Fibroblast of lung (primary cell): ENCODE measurements around the gene CCDC93.

Experiments
- CTCF ChIP-seq, 2 donors: IDR thresholded peaks in 1 of 2; conservative IDR thresholded peaks in 1 of 2; 1 replicate in 1 of 2; 2 replicates in 1 of 2; pipeline ENCODE4 v1.5.1; 2011 to 2012; ENCODE audit warnings: low read length in 2 of 2, control low read depth in 1 of 2, inconsistent platforms in 1 of 2, low read depth in 1 of 2, mild to moderate bottlenecking in 1 of 2
- EZH2 ChIP-seq: IDR thresholded peaks from 2 replicates; pipeline ENCODE4 v1.5.1; 2012; ENCODE audit warnings: low read length, control low read depth, mild to moderate bottlenecking; ENCODE audit errors: missing control alignments

- no peak for TF ChIP-seq EZH2
- no peak for TF ChIP-seq CTCF (conservative IDR thresholded peaks at IDR 0.05 in 1 of 2, IDR thresholded peaks at IDR 0.05 in 1 of 2; ENCODE audit: low read depth in 1 of 2, low read length in 2 of 2)
These were observed 31.0 kb upstream of the CCDC93 start for GRCh38 chr2:118044854-118045253.
